ENCODE measurements around the gene SGMS1.

The SGMS1 gene

DNA sequence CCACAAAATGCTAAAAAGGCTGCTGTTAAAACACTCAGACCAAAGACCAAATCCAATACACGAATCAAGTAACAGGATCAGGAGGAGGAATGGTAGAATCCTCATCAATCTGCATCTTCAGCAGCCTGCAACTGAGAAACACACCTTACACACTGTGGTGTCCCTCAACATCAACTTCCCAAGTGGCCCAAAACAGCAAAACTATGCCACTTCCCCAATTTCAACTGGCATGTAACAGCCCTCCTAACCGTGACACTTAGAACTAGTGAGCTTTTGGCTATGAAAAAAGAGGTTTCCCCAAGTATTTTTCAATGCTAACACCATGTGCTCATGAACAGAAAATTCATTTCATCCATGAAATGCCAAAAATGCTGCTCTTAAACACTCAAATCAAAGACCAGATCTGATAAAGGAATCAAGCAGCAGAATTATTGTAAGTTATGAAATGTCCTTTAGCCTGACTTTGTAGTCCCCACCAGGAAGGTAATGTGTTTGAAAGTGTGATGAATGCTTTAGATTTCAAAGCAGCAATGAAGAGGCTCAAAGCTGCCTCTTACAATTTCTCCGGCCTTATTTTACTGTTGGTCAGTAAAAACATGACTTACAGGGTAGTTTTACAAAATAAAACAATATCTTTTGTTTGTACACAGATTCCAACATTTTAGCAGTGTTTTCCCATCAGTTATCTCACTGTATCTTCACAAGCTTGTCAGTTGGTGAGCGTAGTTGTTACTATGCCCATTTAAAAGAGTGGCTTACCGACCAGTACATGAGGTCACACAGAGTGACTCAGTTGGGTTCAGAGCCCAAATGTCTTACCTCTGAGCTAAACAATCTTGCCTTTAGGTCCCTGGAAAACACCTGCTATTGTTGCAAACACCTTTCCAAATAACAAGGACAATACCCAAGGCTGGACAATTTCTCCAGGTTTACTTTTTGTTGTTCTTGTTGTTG lies 306.8 kb downstream of the SGMS1 start:
- peak; percentile 20; the same call in 1 of the 3 replicates for ATAC-seq

DNA sequence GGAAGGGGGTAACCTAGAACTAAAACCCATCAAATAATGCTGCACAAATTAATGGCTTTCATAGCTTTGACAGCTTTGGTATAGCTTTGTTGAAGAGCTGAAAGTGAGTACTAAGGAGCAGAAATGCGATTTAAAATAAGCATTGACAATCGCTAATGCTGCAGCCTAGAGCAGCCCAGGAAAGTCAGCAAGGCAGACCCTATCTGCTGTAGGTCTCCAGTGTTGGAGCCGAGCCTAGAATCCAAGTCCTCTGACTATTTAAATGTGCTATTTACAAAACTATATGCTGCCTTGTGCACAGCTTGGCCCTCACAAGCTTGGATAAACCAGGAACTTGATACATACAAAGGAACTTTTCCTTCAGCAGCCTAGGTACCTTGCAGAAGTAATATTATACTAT lies 307.6 kb downstream of the SGMS1 start:
- ATAC-seq: no peak
- no peak for TF ChIP-seq ZNF70 (CRISPR knock-in tag; IDR thresholded peaks at IDR 0.05)
- TF ChIP-seq ISL1 (CRISPR knock-in tag; IDR thresholded peaks at IDR 0.05): no peak
- no peak for TF ChIP-seq RARB (CRISPR knock-in tag; IDR thresholded peaks at IDR 0.05)
- no peak for TF ChIP-seq GLIS3 (CRISPR knock-in tag; IDR thresholded peaks at IDR 0.05)
- TF ChIP-seq TCF4 (CRISPR knock-in tag; IDR thresholded peaks at IDR 0.05; ENCODE audit: borderline replicate concordance): no peak
- no peak for TF ChIP-seq ESRRG (CRISPR knock-in tag; IDR thresholded peaks at IDR 0.05)
- TF ChIP-seq ZFP3 (CRISPR knock-in tag; IDR thresholded peaks at IDR 0.05): no peak
- TF ChIP-seq, protein P1, sequence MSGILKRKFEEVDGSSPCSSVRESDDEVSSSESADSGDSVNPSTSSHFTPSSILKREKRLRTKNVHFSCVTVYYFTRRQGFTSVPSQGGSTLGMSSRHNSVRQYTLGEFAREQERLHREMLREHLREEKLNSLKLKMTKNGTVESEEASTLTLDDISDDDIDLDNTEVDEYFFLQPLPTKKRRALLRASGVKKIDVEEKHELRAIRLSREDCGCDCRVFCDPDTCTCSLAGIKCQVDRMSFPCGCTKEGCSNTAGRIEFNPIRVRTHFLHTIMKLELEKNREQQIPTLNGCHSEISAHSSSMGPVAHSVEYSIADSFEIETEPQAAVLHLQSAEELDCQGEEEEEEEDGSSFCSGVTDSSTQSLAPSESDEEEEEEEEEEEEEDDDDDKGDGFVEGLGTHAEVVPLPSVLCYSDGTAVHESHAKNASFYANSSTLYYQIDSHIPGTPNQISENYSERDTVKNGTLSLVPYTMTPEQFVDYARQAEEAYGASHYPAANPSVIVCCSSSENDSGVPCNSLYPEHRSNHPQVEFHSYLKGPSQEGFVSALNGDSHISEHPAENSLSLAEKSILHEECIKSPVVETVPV (CRISPR knock-in tag; IDR thresholded peaks at IDR 0.05): no peak
- no peak for TF ChIP-seq OSR1 (CRISPR knock-in tag; IDR thresholded peaks at IDR 0.05)
- TF ChIP-seq, protein P2, sequence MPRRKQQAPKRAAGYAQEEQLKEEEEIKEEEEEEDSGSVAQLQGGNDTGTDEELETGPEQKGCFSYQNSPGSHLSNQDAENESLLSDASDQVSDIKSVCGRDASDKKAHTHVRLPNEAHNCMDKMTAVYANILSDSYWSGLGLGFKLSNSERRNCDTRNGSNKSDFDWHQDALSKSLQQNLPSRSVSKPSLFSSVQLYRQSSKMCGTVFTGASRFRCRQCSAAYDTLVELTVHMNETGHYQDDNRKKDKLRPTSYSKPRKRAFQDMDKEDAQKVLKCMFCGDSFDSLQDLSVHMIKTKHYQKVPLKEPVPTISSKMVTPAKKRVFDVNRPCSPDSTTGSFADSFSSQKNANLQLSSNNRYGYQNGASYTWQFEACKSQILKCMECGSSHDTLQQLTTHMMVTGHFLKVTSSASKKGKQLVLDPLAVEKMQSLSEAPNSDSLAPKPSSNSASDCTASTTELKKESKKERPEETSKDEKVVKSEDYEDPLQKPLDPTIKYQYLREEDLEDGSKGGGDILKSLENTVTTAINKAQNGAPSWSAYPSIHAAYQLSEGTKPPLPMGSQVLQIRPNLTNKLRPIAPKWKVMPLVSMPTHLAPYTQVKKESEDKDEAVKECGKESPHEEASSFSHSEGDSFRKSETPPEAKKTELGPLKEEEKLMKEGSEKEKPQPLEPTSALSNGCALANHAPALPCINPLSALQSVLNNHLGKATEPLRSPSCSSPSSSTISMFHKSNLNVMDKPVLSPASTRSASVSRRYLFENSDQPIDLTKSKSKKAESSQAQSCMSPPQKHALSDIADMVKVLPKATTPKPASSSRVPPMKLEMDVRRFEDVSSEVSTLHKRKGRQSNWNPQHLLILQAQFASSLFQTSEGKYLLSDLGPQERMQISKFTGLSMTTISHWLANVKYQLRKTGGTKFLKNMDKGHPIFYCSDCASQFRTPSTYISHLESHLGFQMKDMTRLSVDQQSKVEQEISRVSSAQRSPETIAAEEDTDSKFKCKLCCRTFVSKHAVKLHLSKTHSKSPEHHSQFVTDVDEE (CRISPR knock-in tag; IDR thresholded peaks at IDR 0.05): no peak
- no peak for TF ChIP-seq CSDC2 (CRISPR knock-in tag; IDR thresholded peaks at IDR 0.05)
- TF ChIP-seq BACH2 (CRISPR knock-in tag; IDR thresholded peaks at IDR 0.05; ENCODE audit: borderline replicate concordance): no peak
- no peak for TF ChIP-seq ZFP30 (CRISPR knock-in tag; IDR thresholded peaks at IDR 0.05)

More for the DNA sequence above, 306.8 kb downstream of the SGMS1 start:
- TF ChIP-seq, protein P3, sequence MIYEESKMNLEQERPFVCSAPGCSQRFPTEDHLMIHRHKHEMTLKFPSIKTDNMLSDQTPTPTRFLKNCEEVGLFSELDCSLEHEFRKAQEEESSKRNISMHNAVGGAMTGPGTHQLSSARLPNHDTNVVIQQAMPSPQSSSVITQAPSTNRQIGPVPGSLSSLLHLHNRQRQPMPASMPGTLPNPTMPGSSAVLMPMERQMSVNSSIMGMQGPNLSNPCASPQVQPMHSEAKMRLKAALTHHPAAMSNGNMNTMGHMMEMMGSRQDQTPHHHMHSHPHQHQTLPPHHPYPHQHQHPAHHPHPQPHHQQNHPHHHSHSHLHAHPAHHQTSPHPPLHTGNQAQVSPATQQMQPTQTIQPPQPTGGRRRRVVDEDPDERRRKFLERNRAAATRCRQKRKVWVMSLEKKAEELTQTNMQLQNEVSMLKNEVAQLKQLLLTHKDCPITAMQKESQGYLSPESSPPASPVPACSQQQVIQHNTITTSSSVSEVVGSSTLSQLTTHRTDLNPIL (CRISPR knock-in tag; IDR thresholded peaks at IDR 0.05; ENCODE audit: low read depth): no peak
- no peak for TF ChIP-seq PPARA (CRISPR knock-in tag; IDR thresholded peaks at IDR 0.05; ENCODE audit: borderline replicate concordance)
- TF ChIP-seq, protein P1 (CRISPR knock-in tag; IDR thresholded peaks at IDR 0.05): no peak
- no peak for TF ChIP-seq CSDC2 (CRISPR knock-in tag; IDR thresholded peaks at IDR 0.05)
- TF ChIP-seq ISL1 (CRISPR knock-in tag; IDR thresholded peaks at IDR 0.05): no peak
- no peak for TF ChIP-seq ZNF565 (CRISPR knock-in tag; conservative IDR thresholded peaks at IDR 0.05; ENCODE audit: low read depth)
- TF ChIP-seq, protein P4, sequence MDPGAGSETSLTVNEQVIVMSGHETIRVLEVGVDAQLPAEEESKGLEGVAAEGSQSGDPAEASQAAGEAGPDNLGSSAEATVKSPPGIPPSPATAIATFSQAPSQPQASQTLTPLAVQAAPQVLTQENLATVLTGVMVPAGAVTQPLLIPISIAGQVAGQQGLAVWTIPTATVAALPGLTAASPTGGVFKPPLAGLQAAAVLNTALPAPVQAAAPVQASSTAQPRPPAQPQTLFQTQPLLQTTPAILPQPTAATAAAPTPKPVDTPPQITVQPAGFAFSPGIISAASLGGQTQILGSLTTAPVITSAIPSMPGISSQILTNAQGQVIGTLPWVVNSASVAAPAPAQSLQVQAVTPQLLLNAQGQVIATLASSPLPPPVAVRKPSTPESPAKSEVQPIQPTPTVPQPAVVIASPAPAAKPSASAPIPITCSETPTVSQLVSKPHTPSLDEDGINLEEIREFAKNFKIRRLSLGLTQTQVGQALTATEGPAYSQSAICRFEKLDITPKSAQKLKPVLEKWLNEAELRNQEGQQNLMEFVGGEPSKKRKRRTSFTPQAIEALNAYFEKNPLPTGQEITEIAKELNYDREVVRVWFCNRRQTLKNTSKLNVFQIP (CRISPR knock-in tag; IDR thresholded peaks at IDR 0.05; ENCODE audit: borderline replicate concordance, low read depth): no peak
- TF ChIP-seq, protein P5, sequence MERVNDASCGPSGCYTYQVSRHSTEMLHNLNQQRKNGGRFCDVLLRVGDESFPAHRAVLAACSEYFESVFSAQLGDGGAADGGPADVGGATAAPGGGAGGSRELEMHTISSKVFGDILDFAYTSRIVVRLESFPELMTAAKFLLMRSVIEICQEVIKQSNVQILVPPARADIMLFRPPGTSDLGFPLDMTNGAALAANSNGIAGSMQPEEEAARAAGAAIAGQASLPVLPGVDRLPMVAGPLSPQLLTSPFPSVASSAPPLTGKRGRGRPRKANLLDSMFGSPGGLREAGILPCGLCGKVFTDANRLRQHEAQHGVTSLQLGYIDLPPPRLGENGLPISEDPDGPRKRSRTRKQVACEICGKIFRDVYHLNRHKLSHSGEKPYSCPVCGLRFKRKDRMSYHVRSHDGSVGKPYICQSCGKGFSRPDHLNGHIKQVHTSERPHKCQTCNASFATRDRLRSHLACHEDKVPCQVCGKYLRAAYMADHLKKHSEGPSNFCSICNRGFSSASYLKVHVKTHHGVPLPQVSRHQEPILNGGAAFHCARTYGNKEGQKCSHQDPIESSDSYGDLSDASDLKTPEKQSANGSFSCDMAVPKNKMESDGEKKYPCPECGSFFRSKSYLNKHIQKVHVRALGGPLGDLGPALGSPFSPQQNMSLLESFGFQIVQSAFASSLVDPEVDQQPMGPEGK (CRISPR knock-in tag; IDR thresholded peaks at IDR 0.05; ENCODE audit: borderline replicate concordance): no peak
- no peak for TF ChIP-seq ZFP3 (CRISPR knock-in tag; IDR thresholded peaks at IDR 0.05)
- no peak for TF ChIP-seq ZFP30 (CRISPR knock-in tag; IDR thresholded peaks at IDR 0.05)
- no peak for TF ChIP-seq TCF4 (CRISPR knock-in tag; IDR thresholded peaks at IDR 0.05; ENCODE audit: borderline replicate concordance)
- TF ChIP-seq SNAI2 (CRISPR knock-in tag; IDR thresholded peaks at IDR 0.05): no peak
- no peak for TF ChIP-seq ESRRG (CRISPR knock-in tag; IDR thresholded peaks at IDR 0.05)
- TF ChIP-seq ARNTL (CRISPR knock-in tag; IDR thresholded peaks at IDR 0.05; ENCODE audit: borderline replicate concordance, low read depth): no peak
- no peak for TF ChIP-seq RARB (CRISPR knock-in tag; IDR thresholded peaks at IDR 0.05)
- TF ChIP-seq ZNF70 (CRISPR knock-in tag; IDR thresholded peaks at IDR 0.05): no peak
- no peak for TF ChIP-seq OSR1 (CRISPR knock-in tag; IDR thresholded peaks at IDR 0.05)
- no peak for TF ChIP-seq BACH2 (CRISPR knock-in tag; IDR thresholded peaks at IDR 0.05; ENCODE audit: borderline replicate concordance)
- TF ChIP-seq, protein P2 (CRISPR knock-in tag; IDR thresholded peaks at IDR 0.05): no peak

All from SK-N-SH treated with all-trans-retinoic acid at 6 μM for 48 hours (cell line).